ENCODE data around the gene FAM170B.

DNA sequence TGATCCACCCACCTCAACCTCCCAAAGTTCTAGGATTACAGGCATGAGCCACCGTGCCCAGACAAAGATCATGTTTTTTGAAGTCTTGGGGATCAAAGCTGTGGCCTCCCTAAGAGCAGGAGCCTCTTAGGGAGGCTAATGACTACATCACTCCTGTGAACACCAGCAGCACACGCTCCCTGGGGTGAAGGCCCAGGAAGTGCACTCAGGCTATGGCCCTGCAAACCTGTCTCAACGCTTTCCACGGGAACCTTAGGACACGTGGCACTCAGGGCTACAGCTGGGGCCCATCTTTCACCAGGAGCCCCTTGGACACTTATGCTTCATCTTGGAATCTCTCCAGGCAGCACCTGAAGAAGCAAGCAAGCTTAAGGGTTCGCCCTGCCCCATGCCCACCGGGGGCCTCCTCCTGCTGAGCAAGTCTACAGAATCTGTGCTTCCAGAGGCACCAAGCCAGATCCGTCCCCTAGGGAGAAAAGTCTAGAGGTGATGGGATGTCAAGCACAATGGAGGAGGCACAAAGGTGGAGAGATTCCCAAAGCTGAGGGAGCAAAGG, 36.9 kb downstream of the FAM170B start:
- TF ChIP-seq, protein P1, sequence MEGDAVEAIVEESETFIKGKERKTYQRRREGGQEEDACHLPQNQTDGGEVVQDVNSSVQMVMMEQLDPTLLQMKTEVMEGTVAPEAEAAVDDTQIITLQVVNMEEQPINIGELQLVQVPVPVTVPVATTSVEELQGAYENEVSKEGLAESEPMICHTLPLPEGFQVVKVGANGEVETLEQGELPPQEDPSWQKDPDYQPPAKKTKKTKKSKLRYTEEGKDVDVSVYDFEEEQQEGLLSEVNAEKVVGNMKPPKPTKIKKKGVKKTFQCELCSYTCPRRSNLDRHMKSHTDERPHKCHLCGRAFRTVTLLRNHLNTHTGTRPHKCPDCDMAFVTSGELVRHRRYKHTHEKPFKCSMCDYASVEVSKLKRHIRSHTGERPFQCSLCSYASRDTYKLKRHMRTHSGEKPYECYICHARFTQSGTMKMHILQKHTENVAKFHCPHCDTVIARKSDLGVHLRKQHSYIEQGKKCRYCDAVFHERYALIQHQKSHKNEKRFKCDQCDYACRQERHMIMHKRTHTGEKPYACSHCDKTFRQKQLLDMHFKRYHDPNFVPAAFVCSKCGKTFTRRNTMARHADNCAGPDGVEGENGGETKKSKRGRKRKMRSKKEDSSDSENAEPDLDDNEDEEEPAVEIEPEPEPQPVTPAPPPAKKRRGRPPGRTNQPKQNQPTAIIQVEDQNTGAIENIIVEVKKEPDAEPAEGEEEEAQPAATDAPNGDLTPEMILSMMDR (IDR thresholded peaks at IDR 0.05): no peak
- TF ChIP-seq POLR2A (IDR thresholded peaks at IDR 0.05): no peak

Data from esophagus squamous epithelium (tissue), 4 donors.